ENCODE results near the gene CREB1. TPM values are rescaled to one million over a fixed set of nuclear protein-coding genes. Genes with fewer than 3 reads are reported as not detected.

The CREB1 gene
- total RNA-seq, 1 donor from 2014 or later, result 71.3 TPM

GRCh38 chr2:207540431-207540830 is 10.7 kb downstream of the CREB1 start:
- Histone ChIP-seq H3K4me1 (peaks cover 9% of the 10 kb centered on the region), H3K27me3 (ENCODE audit: low read depth) (no peaks in the 10 kb centered on the region), H3K4me3 (no peak overlapping the region), H3K36me3 (no peaks in the 10 kb centered on the region), H3K27ac (no peak overlapping the region), H3K9me3 (no peaks in the 10 kb centered on the region)
- TF ChIP-seq CTCF (IDR thresholded peaks at IDR 0.05), result no peak
- no peak for DNase-seq
- intact Hi-C loops (cut with DNase I), result no loop called here
- ATAC-seq, result no peak

- no peaks in the 10 kb centered on the region for H3K36me3 ChIP-seq
- H3K4me3 ChIP-seq, result no peak overlapping the region
- no peaks in the 10 kb centered on the region for H3K9me3 ChIP-seq
- DNase-seq (no peak), ATAC-seq (no peak)
- peaks cover 4% of the 10 kb centered on the region for H3K4me1 ChIP-seq
- TF ChIP-seq CTCF (IDR thresholded peaks at IDR 0.05), result no peak
- no peak overlapping the region for H3K27ac ChIP-seq
- intact Hi-C loops (cut with DNase I), result no loop called here
- no peaks in the 10 kb centered on the region for H3K27me3 ChIP-seq (ENCODE audit: low read depth)
Observed at GRCh38 chr2:207541933-207542332, 12.2 kb downstream of the CREB1 start.

GRCh38 chr2:207543272-207543671 is 13.5 kb downstream of the CREB1 start:
- no peaks in the 10 kb centered on the region for H3K36me3 ChIP-seq
- H3K4me3 ChIP-seq, result no peak overlapping the region
- no peak overlapping the region for H3K27ac ChIP-seq
- intact Hi-C loops (cut with DNase I), result no loop called here
- peaks cover 4% of the 10 kb centered on the region for H3K4me1 ChIP-seq
- TF ChIP-seq CTCF (IDR thresholded peaks at IDR 0.05), result no peak
- H3K27me3 ChIP-seq (ENCODE audit: low read depth), result no peaks in the 10 kb centered on the region
- DNase-seq (no peak), ATAC-seq (no peak)
- H3K9me3 ChIP-seq, result no peaks in the 10 kb centered on the region

GRCh38 chr2:207546822-207547221 is 17.1 kb downstream of the CREB1 start:
- H3K27me3 ChIP-seq (ENCODE audit: low read depth), result no peaks in the 10 kb centered on the region
- H3K4me1 ChIP-seq, result peaks cover 28% of the 10 kb centered on the region
- no peak overlapping the region for H3K27ac ChIP-seq
- no peak overlapping the region for H3K4me3 ChIP-seq
- ATAC-seq (no peak), DNase-seq (no peak)
- no peaks in the 10 kb centered on the region for H3K9me3 ChIP-seq
- no peaks in the 10 kb centered on the region for H3K36me3 ChIP-seq
- intact Hi-C loops (cut with DNase I), result no loop called here
- TF ChIP-seq CTCF (IDR thresholded peaks at IDR 0.05), result no peak

- DNase-seq (no peak), ATAC-seq (no peak)
- Histone ChIP-seq H3K36me3 (no peaks in the 10 kb centered on the region), H3K27me3 (ENCODE audit: low read depth) (no peaks in the 10 kb centered on the region), H3K27ac (no peak overlapping the region), H3K9me3 (no peaks in the 10 kb centered on the region), H3K4me3 (no peak overlapping the region), H3K4me1 (peaks cover 28% of the 10 kb centered on the region)
- intact Hi-C loops (cut with DNase I), result no loop called here
- no peak for TF ChIP-seq CTCF (IDR thresholded peaks at IDR 0.05)
Observed at GRCh38 chr2:207549145-207549544, 19.4 kb downstream of the CREB1 start.

GRCh38 chr2:207558079-207558491 is 28.3 kb downstream of the CREB1 start:
- DNase-seq (no peak), ATAC-seq (no peak)
- no peaks in the 10 kb centered on the region for H3K27me3 ChIP-seq (ENCODE audit: low read depth)
- no peak overlapping the region for H3K27ac ChIP-seq
- no peaks in the 10 kb centered on the region for H3K9me3 ChIP-seq
- H3K36me3 ChIP-seq, result peaks cover 48% of the 10 kb centered on the region
- peaks cover 26% of the 10 kb centered on the region for H3K4me1 ChIP-seq
- intact Hi-C loops (cut with DNase I), result no loop called here
- TF ChIP-seq CTCF (IDR thresholded peaks at IDR 0.05), result no peak
- H3K4me3 ChIP-seq, result no peak overlapping the region
